GM21717 (cell line): ENCODE data around the gene EEF1A2.

Source experiments
- ATAC-seq: cut with Tn5 transposase; IDR thresholded peaks from one replicate; pipeline ENCODE4 v1.9.1; 2021; ENCODE audit warnings: mild to moderate bottlenecking, moderate library complexity; ENCODE audit not compliant: unreplicated experiment

The EEF1A2 gene

DNA sequence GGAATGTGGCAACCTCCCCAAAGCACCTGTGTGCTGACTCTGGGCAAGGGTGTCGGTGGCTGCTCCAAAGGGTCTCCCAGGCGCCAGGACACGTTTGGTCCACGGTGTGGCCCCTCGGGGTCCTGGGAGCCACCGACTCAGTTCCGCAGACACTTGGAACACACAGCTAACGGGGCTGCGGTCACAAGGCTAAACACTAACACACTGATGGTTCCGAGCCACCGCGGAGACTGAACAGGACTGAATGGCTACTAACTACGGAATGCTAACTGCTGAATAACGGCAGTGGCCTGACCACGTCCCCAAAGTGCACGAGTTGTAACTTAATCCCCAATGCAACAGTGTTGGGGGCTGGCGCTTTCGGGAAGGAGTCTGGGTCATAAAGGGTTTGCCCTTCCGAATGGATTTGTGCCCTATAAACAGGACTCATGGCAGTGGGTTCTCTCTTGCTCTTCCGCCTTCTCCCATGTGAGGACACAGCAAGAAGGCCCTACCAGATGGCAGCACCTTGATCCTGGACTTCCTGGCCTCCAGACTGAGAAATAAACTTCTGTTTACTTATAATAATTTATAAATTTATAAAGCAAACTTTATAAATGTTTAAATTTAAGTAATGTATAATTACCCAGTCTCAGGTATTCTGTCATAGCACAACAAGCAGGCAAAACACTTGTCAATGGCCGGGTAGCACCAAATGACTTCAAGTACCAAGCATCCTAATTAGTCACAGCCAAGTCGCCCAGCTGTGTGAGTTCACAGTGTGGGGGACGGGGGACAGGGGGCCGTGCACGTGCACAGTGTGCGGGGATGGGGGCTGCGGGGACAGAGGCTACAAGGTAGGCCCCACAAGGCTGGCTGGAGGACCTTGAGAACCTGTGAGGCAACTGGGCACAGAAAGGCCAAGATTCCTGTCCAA, 2.3 kb upstream of the EEF1A2 start:
- ATAC-seq, result no peak

DNA sequence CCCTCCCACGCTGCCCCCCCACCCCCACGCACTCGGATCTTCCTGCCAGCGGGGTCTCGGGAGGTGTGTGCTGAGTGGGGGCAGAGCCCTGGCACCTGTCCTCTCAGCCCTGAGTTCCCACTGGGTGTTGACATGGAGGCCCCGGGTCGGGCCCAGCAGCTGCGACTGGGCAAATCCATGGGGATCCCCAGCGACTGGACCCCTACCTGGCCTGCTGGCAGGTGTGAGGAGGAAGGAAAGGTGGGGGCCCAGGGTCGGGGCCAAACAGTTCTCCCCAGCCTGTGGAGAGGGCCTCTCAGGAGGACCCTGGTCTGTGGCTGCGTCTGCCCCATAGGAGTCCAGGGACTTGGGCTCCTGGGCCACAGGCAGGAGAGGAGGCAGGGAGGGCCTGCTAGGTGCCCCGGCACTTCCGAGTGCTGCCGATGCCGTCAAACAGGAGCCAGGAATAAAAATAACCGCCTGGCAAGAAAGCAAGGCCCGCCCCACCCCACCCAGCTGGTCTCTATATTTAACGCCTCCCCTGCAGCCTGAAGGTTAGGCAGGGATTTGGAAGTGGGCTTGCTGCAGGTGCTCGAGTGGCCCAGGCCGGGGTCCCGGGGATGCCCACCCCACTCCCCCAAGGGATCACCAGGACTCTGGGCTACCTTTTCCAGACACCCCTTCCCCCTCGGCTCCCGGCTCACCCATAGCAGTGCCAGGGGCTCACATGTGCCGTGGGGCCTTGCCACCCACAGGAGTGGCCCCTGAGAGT, 1.4 kb upstream of the EEF1A2 start:
- no peak for ATAC-seq

DNA sequence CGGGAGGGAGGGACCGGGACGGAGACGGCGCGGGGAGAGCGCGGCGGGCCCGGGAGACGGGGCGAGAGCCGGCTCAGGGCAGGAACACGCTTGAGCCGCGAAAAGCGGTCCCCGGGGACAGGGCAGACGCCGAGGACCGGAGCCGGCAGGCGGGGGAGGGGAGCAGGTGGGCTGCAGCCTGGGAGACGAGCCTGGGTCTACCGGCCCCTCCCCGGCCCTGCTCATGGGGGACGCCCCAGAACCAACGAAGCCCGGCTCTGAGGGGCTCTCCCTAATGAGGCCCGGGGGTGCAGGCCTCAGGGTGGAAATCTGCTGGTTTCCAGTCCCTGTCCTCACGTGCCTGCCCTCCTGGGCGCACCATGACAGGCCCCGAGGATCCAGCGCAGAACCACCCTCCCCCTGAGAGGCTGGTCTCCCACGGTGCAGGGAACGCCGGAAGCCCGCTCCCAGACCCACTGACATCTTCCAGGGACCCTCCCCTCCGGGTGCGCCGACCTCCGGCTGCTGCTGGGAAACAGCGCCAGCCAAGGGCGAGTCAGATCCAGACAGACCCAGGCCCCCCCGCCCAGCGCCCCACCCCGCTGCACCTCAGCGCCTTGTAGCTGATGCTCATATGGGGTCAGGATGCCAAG, 571 bp upstream of the EEF1A2 start:
- ATAC-seq, result no peak

DNA sequence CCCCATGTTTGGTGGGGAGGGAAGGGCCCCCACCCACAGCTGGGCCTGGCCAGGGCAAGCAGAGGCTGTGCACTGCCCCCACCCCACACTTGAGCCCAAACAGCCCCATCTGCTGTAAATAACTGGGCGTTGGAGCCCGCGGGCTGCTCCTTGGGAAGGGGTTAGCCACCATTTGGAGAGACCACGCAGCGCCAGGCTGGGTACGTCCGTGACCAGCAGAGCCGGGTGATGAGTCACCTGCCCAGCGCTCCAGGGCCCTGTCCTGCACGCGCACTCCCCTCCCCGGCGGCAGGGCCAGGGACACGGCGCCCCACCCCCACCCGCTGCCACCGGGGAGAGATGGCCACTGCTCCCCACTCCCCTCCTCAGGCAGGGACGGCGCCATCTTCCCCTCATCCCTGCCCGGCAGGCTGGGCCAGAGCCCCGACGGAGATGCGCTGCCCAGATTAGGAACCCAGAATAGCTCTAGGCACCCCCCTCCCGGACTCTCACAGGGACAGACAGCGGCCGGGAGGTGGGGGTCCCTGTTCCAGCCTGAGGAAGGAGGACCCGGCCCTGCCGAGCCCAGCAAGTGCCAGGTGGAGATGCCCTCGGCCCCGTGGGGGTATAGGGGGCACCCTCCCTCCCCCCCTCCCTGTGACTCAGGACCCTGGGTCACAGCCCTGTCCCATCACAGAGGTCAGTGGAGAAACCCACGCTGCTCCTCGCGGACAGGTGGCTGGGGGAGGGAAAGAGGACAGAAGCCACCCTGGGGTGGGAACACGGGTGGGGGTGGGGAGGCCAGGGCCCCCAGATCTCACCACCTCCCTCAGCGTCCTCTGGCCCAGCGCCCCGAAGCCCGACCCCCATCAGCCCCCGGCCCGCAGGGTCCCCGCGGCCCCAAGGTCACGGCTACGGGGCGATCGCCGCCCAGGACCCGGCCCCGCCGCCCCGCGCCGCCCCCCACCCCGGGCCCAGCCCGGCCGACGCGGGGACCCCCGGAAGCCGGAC, 642 bp downstream of the EEF1A2 start:
- ATAC-seq, result no peak

DNA sequence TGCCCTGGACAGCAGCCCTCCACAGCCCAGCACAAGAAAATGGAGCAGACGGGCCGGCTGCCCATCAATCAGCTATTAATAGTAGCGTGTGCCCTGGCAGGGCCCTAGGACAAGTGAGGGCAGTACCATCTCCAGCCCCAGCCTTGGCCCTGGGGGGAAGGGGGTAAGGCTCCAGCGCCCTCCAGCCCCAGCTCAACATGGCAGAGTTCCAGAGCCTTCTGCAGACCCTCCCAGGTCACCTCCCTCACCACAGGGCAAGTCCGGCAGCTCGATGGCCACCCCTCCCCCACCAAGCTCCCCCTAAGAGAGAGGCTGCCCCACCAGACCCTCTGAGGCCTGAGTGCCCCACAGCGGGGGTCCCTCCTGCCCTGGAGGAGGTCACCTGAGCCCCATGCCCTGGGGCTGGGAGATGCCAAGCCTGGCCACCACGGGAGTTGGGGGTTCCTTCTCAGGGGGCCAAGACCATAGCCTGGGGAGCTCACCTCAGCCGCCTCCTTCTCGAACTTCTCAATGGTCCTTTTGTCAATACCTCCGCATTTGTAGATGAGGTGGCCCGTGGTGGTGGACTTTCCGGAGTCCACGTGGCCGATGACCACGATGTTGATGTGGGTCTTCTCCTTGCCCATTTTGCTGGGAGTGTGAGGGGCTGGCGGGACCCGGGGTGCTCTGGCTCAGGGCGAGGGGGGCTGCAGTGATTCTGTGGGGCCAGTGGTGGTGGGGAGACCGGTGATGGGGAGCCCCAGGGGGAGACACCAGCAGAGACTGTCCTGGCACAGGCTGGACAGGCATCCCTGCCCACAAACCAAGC, 1.5 kb downstream of the EEF1A2 start:
- no peak for ATAC-seq

DNA sequence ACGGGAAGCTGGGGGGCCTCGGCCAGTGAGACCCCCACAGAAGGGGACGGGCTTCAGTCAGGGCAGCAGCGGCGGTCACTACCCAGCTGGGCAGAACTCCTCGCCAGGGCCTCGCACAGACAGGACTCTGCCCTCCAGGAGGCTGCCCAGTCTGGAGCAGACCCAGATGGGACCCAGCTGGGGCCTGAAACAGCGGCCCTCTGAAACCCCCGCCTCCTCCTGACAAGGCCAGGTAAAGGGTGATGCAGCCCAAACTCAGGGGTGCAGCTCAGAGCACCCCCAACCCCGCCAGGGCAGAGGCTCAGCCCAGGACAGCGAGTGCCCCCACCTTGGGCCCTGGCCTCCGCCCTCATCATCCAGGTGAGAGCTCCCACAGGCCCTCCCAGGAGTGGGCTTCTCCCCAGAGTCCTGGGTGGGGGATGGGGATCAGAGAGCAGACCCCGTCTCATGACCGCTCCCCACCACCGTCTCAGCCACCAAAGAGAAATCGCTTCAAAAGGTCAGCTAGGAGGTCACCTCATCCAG, 2.2 kb downstream of the EEF1A2 start:
- no peak for ATAC-seq

DNA sequence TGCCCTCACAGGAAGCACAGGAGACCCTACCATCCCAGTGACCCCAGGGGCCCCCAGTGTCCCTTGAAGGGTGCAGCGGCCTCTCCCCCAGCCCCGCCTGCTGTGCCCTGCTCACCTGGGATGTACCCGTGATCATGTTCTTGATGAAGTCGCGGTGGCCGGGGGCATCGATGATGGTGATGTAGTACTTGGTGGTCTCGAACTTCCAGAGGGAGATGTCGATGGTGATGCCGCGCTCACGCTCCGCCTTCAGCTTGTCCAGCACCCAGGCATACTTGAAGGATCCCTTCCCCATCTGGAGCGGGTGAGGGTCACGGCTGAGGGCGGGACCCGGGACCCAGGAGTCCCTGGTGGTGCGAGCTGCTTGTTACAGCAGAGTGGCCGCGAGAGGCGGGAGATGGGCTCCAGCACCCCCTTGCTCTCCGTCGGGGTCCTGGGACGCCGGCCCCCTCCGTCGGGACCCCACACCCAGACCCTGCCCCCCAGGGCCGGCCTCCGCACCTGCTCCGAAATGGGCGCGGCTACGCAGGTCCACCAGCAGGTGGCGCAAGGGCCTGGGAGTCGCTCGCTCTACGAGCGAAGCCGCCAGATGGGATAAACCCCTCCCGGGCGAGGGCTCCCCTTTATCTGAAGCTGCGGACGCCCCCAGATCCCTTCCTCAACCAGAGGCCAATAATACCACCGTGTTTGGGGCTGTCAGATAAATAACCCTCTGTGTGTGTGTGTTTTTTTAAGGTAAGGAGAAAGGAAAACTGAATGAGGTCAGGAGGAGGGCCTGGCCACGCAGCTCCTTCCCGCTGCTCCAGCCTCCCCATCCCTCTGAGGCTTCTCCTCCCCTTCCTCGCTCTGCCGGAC, 2.9 kb downstream of the EEF1A2 start:
- no peak for ATAC-seq

DNA sequence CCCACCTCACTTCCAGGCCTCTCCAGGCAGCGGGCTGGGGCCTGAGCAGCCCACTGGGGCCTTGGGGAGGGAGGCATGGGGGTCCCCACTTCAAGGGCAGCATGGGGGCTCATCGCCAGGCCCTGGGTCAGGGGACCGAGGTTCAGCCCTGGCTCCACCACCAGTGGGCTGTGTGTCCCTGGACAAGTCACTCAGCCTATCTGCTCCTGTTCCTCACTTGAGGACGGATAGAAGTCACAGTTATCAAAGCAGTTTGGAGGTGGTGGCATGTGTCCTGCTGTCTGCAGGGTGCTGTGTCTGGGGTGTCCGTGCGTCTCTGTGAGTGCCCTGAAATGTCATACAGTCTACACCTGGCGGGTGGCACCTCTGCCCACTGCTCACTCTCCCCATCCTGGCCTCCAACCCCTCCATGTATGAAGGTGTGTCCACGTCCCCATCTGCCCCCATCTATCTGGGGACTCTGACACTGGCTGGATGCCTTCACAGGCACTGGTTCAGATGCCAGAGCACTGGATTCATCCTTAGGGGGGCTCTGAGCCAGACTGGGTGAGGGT, 3.6 kb downstream of the EEF1A2 start:
- ATAC-seq, result no peak

DNA sequence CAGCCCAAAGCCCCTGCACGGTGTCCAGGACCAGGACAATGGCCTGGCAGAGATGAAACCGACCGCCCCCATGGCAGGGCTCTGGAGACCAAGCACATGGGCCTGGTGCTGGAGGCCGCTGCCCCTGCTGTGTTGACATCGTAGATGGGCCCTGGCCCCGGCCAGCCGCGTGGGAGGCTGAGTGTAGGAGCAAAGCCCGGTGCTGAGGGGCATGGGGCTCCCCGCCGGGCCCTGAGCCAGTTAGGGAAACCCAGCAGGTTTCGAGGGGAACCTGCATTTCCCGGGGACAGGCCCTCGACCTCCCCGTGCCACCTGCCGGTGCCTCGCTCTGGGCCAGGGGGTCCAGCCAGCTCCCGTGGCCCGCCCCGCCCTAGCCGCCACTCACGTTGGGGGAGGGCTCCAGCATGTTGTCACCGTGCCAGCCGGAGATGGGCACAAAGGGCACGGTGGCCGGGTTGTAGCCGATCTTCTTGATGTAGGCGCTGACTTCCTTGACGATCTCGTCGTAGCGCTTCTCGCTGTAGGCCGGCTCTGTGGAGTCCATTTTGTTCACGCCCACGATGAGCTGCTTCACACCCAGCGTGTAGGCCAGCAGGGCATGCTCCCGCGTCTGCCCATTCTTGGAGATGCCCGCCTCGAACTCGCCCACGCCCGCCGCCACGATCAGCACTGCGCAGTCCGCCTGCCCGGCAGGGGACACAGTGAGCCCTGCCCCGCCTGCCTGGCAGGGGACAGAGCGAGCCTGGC, 4.3 kb downstream of the EEF1A2 start:
- no peak for ATAC-seq

DNA sequence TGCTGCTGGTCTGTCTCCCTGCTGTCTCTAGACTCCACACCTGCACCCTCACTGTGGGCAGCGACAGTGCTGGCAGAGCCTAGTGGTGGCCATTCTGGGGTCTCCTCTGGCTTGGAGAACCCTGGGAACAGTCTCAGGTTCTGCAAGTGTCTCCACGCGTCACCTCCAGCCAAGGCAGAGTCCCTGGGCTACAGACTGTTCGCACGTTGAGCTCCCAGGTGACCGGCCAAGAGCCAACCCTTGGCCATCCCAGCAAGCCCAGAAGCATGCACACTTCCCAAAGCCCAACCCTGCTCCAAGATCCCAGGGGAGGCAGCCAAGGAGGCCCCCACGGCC, 4.8 kb downstream of the EEF1A2 start:
- ATAC-seq, result no peak

DNA sequence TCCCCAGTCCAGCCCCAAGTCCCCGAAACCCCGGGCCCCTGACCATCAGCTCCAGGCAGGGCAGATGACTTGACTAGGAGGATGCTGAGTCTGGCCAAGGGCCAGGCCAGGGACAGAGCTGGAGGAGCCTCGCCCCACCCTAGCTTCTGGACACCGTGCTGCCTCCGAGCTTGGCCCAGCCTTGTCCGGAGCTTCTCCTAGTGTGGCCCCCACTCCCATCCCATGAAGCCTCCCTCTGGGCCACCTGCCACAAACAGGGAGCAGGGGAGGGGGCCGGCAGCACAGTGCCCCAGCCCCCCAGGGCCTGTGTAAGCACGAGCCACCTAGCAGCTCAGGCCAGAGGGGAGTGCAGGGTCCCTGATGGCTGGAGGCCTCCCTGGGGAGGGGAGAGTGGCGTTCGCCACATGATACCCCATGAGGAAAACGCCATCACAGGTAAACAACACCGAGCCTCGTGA, 5.3 kb downstream of the EEF1A2 start:
- ATAC-seq, result no peak

DNA sequence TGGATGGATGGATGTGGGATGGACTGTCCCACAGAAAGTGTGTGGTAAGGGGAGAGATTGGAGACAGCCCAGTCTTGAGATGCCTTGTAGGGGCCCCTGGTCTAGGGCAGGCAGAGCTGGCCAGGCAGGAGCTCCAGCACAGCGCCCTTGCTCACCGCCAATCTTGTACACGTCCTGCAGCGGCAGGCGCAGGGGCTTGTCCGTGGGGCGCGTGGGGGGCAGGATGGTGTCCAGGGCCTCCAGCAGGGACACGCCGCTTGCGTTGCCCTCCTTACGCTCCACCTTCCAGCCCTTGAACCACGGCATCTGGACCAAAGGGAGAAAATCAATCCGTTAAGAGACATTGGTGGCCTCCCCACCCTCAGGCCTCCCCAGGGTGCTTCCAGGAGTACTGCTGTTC, 5.9 kb downstream of the EEF1A2 start:
- no peak for ATAC-seq

DNA sequence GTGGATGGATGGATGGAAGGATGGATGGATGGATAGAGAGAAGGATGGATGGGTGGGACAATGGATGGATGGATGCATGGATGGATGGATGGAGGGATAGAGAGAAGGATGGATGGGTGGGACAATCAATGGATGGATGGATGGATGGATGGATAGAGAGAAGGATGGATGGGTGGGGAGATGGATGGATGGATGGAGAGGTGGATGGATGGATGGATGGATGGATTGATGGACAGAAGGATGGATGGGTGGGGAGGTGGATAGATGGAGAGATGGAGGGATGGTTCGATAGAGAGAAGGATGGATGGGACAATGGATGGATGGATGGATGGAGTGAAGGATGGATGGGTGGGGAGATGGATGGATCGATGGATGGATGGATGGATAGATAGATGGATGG, 6.4 kb downstream of the EEF1A2 start:
- no peak for ATAC-seq

DNA sequence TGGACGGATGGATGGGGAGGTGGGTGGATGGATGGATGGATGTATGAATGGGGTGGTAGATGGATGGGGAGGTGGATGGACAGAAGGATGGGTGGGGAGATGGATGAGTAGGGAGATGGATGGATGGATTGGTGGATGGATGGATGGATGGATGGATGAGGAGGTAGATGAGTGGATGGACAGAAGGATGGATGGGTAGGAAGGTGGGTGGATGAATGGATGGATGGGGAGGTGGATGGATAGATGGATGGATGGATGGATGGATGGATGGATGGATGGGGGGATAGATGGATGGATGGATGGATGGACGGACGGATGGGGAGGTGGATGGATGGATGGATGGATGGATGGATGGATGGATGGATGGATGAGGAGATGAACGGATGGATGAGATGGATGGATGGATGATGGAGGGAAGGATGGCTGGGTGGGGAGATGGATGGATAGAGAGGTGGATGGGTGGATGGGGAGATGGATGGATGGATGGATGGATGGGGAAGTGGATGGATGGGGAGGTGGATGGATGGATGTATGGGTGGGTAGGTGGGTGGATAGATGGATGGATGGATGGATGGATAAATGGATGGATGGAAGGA, 7.2 kb downstream of the EEF1A2 start:
- no peak for ATAC-seq

DNA sequence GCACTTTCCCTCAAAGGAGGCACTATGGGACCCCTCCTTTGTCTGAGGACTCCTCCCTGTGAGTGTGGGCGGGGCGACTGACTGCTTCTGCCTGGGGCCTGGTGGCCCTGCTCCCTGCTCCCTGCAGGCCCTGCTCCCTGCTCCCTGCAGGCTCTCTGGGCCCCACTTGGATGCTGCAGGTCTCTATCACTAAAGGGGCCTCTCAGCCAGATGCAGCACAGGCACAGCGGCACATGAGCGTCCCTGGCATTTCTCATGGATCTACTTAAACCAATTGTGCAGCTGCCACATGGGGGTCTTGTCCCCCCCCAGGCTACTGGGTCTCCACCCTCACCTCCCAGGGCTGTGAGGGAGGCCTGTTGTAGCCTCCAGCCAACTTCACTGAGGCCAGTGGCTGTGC, 7.8 kb downstream of the EEF1A2 start:
- no peak for ATAC-seq

DNA sequence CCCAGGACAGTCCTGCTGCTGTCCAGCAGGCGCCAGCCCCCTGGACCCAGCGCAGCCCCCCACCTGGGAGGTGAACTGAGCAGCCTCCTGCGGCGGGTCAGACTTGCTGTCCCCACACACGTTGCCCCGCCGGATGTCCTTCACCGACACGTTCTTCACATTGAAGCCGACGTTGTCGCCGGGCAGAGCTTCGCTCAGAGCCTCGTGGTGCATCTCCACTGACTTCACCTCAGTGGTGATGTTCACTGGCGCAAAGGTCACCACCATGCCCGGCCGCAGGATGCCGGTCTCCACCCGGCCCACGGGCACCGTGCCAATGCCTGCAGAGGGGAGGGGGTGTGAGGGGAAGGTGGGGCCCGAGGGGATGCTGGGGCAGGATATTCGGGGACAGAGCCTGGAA, 8.5 kb downstream of the EEF1A2 start:
- no peak for ATAC-seq
